ENCODE results near the gene ASPDH.
"Not testable (repeated sequence)": the region's sequence is repeated elsewhere in the genome, so short reads cannot be mapped to it uniquely, and the experiment has no call there.

The ASPDH gene

DNA sequence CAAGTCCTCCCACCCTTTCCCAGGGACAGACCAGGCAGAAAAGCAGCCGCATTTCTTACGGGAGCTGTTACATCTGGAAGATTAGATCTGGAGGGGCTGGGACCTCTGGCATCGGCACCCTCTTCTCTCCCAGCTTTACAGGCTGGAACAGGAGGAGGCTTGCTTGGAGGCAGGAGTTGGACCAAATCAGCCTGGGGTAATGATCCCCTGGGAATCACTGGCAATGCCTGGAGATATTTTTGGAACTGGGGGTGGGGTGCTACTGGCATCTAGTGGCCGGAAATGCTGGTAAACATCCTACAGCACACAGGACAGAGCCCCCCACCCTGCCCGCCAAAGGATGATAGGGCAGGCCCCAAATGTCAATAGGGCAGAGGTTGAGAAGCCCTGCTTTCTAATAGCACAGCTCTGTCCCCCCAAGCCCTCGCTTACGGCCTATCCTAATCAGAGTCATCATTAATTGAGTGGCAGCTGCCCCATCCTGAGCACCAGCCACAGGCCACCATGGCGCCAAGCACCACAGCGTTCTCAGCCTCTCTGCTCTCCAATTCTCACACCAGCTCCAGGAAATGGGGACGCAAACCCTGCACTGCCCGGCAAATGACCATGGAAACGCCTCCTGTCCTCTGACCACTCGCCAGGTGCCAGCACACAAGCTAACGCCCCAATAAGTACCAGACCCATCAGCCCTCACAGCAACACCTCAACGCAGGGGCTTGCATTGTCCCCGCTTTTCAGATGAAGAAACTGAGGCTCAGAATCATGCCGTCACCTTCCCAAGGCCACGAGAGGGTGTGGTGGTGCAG is 33.9 kb upstream of the ASPDH start:
- no peak for DNase-seq

DNA sequence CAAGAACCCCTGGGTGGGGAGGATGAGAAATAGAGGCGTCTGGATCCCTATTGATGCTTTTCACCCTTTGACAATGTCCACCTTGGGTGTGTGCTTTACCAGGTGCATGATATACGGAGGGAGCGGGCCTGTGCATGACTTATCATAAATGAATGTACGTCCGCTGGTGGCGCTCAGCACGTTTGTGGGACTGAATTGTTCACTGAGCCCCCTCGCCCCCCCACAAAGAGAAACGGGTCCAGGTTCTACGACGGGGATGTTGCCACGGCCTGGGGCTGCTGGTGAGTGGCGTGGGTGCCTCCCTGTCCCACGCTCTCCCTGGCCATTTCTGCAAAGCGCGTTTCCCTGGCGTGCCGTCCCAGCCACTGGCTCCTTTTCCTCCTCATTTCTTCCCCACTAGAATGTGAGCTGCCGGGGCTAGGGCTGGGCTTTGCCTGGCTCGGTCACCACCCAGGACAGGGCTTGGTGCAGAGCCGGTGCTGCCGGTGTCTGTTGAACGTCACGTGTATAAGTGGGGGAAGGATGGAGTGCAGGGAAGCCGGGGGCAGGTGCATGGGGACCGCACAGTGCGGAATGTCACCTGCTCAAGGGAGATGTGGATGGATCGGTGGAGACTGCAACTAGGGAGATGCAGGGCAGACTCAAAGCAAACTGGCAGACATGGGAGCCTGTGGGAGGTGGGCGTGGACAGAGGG is 33.0 kb upstream of the ASPDH start:
- no peak for DNase-seq

DNA sequence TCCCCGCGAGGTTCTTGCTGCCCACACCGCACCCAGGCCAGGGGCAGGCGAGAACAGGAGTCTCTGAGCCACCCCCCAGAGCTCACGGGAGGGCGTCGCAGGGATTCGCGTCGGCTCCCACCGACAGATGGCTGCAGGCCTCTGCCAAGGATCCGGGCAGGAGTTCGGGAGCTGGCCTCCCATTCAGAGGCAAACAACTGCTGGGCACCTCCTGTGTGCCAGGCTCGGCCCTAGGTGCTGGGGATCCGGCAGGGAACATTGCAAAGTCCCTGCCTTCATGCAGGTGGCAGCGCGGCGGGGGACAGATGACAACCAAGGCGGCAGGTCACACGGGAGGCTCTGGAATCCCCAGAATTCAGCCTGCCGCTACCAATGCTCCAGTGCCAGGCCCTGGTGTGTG is 29.2 kb upstream of the ASPDH start:
- DNase-seq: no peak

DNA sequence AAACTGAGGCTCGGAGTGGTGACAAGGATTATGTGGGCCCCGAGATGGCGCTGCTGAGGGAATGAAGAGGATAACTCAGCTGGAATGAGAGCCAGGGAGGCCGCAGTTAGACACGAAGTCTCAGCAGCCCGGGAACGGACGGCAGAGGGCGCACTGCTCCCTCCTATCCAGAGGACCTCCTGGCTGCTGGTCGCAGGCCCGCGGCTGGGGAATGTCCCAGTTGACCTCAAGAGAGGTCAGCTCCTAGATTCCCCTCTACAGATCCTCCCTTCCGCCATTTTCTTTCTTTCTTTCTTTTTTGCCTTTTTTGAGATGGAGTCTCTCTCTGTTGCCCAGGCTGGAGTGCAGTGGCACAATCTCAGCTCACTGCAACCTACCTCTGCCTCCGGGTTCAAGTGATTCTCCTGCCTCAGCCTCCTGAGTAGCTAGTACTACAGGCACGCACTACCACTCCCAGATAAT is 24.1 kb upstream of the ASPDH start:
- DNase-seq: peak; percentile 71

DNA sequence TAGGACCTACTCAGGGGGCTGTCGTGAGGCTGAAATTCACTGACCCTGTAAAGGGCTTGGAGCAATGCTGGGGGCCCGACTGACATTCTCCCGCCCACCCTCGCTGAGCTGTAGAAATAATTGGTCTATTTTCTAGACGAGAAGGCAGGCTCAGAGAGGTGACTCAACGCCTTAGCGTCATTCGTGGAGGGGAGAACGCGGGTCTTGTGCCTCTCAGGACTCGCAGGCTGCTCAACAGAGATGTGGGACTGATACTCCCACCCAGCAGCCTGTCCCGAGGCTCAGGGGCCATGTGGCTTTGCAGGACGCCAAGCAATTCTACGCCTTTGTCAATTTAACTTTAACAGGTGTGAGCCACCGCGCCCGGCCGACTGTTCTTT is 23.6 kb upstream of the ASPDH start:
- DNase-seq: no peak

DNA sequence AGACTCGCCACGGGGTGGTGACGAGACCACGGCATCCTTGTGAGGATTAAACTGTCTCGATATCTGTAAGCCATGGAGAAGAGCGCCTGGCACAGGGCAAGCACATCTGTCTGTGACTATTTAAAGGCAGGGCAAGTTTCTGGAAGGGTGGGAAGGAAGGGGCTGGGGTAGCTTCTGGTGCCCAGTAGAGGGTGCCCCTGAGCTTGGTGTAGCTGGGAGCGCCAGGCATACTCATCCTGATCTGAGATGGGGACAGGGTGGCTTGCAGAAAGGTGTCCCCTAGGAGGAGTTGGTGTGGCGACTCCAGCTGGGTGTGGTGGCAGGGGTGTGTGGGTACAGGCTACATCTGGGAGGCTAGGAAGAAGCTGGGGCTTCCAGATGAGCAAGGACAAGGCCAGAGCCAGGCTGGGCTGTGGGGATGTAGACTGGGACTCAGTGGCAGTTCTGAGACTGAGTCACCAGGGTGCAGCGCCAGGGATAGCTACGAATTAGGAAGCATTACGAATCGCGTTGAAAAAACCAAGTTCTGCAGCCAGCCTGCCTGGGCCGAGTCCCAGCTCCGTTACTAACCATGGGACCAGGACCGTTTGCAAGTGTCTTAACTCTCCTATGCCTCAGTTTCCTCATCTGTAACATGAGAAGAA is 23.1 kb upstream of the ASPDH start:
- DNase-seq: no peak

DNA sequence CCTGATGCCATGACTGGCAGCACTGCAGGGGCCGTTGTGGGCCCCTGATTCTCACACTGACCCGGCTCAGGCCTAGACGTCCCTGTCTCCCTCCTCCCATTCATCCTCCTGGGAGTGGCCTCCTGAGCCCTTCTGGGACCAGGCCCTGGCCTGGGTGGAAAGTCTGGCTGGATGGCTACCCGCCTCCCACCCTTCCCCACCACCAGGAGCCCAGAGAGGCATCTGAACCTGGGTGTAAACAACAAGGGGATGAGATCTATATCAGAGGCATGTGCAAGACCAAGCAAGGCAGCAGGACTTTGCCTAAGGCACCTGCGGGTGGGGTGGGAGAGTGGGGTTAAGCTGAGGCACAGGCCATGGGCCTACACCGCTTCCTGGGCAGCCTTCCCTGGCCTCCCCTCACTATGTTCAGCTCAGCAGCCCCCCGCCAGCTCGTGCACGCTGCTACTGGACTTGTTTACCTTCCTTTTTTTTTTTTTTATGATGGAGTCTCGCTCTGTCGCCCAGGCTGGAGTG is 22.0 kb upstream of the ASPDH start:
- no peak for DNase-seq

DNA sequence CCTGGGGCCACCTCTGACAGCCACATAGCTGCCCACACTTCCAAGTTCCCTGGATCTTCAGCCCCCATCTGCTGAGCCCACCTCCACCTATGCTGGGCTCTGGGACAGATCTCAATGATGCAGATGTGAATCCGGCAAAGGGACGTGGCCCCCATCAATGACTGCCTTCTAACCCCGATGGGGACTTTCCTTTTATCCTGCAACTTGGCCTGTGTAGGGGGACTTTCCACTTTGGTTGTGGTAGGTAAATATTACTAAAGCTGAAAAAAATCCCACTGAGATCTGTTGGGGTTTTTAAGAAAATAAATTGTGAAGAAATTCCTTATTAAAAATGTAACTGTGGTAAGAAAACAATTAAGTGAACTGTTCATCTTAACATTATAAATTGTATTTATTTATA is 20.8 kb upstream of the ASPDH start:
- DNase-seq: no peak

DNA sequence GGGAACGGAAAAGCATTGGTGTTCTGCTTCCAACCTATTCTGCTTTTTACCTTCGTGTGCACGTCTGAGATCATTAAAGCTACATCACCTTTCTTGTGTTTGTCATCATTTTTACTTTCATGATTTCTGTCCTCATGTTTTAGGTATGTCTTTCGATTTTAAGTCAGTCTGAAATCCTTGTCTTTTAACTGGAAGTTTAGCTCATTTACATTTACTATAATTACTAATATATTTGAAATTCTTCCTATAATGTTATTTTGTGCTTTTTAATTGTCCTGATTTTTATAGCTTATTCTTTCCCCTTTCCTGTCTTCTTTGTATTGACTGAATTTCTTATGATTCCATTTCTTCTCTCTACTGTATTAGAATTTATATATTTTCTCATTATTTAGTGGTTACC is 19.2 kb upstream of the ASPDH start:
- no peak for DNase-seq

DNA sequence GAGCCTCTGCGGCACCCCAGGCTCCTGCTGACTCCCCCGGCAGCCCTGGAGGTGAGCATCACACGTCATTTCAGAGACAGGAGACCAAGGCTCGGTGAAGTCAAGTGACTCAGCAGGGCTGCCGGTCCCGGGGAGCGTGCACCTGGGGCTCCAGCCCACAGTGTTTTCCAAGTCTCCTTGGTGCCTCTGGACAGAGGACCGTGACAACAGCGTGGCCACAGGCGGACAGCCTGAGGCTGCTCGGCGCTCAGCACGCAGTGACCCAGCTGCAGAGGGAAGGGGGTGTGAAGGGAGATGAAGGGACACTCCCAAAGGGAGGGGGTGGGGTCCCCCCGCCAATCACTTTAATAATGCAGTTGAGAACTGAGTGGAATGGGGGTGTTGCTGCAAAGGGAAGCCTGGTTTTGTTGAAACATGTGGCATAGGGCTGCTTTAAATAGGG is 17.5 kb upstream of the ASPDH start:
- no peak for DNase-seq

DNA sequence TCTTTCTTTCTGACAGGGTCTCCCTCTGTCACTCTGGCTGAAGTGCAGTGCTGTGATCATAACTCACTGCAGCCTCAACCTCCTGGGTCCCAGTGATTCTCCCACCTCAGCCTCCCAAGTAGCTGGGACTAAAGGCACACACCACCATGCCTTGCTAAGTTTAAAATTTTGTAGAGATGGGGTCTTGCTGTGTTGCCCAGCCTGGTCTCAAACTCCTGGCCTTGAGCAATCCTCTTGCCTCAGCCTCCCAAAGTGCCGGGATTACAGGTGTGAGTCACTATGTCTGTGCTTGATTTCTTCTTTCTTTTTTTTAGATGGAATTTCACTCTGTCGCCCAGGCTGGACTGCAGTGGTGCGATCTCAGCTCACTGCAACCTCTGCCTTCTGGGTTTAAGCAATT is 14.3 kb upstream of the ASPDH start:
- DNase-seq: not testable (repeated sequence)

DNA sequence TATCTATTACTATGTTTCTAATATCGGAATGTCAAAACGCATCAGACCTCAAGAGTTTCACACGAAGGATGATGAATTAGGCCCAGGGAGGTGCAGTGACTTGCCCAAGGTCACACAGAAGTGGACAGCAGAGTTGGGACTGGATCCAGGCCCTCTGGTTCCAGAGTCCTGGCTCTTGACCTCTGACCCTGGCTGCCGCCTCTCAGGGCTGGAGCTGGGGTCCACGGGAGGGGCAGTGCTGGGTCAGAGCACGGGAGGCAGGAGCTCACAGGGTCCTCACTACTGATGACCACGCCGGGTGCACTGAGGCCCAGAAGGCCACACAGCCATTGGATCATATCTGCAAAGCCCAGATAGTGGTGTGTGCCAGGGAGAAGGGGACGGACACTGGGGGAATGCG is 9.2 kb upstream of the ASPDH start:
- DNase-seq: no peak

DNA sequence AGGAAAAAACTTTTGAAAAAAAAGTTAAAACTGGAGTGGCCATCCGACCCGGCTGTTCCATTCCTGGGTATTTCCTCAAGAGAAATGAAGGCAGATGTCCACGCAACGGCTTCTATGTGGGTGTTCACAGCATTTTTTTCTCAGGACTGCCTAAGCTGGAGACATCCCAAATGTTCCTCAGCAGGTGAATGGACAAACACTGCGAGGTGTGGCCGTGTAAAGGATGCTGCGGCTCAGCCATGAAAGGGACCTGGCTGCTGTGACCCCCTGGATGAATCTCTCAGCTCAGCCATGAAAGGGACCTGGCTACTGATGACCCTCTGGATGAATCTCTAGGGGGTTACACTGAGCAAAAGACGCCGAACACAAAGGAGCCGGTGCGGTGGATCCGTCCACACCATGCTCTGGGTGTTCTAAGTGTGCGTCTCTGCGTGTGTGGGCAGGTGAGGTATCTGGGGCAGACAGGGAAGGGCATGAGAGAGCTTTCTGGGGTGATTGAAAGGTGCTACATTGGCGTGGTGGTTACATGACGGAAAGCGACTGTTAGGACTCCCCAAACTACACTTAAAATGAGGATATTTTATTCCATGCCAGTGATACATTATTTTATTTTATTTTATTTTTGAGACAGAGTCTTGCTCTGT is 7.2 kb upstream of the ASPDH start:
- no peak for DNase-seq

DNA sequence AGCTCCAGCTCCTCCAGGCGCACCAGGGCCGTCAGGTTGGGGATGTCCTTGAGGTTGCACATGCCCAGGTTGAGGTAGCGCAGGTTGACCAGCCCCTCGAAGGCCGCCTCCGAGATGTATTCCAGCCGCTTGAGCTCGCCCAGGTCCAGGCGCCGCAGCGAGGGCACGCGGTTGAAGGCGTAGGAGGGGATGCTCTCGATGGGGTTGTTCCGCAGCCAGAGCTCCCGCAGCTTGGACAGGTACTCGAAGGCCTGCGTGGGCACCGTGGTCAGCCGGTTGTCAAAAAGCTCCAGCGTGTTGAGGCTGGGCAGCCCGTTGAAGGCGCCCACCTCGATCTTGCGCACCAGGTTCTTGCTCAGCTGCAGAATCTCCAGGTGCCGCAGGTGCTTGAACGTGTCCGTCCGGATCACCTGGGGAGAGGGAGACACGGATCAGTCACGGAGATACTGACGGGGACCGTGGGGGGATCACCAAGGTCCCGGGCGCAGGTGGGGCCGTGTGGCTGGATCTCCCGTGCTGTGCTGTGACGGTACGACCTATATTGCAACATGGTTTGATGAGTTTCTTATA is 5.4 kb upstream of the ASPDH start:
- no peak for DNase-seq

DNA sequence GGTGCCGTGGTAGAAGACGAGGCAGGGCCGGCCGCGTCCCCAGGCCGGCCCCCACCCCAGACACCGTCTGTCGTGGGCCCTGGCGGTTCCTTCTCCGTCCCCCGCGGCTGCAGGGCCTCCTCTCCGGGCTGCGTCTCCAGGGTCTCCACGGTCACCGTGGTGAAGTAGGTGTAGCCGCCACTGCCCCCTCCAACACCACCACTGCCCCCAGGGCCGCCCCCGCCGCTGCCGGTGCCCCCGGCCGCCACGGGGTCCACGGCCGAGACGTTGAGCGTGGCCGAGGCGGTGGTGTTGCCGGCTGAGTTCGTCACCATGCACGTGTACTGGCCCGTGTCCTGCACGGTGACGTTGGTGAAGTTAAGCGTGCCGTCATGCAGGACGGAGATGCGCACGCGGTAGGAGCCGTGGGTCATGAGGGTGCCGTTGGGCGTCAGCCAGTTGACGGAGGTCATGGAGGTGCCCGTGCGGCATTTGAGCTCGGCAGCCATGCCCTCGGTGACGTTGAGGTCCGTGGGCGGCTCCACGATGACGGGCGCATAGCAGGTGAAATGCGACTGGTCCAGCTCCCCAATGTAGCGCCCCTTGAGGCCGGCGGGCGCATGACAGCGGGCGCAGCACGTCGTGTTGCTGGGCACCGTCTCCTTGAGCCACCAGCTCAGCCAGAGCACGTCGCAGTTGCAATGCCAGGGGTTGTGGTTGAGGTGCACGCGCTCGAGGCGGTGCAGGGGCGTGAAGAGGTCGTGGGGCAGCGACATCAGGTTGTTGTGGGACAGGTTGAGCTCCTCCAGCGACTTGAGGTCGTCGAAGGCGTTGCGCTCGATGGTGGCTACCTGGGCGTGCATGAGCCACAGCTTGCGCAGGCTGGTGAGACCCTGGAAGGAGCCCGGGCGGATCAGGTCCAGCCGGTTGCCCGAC is 4.6 kb upstream of the ASPDH start:
- no peak for DNase-seq

DNA sequence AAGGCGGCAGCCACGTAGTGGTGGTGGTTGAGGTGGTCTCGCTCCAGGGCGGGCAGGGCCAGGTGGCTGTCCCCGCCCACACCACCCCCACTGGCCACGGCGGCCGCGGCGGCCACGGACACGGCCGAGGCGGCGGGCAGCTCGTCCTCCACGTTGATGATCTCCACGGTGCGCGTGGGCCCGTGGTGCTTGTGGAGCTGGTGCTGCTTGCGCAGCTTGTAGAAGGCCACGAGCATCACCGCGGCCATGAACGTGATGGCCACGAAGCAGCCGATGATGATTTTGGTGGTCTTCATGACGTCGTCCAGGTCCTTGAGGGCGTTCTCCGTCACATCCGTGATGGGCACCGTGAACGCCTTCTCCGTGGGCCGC is 4.0 kb upstream of the ASPDH start:
- no peak for DNase-seq

DNA sequence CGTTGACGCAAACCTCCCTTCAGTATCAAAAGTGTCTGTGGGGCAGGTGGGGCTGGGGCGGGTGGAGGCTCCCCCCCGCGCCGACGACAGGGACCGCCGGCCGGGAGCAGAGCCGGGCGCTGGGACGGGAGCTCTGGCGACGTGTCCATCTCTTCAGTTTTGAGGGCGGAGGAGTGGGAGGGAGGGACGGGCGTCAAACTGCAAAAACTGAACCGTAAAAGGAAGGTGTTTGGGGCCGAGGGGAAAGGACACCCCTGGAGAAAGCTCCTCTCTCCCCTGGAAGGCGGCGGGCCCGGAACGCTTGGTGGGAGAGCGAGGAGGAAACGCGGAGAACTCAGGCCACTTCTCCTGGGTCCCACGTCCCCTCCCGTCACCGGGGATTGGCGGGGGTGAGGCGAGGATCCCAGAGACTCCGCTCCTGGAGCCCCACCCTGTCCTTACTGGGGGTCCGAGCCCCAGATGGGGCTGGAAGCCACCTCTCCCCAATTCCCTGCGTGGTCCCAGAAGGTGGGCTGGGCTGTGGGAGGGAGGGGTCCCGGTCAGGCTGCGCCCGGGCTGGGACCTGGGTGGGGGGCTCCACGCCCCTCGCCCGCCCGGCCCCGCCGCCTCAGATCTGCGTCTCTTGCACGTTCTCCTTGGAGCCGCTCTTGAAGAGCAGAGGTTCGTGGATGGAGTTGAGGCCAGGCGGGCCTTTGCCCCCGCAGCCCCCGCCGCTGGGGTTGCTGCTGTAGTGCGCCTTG is 3.4 kb upstream of the ASPDH start:
- no peak for DNase-seq

DNA sequence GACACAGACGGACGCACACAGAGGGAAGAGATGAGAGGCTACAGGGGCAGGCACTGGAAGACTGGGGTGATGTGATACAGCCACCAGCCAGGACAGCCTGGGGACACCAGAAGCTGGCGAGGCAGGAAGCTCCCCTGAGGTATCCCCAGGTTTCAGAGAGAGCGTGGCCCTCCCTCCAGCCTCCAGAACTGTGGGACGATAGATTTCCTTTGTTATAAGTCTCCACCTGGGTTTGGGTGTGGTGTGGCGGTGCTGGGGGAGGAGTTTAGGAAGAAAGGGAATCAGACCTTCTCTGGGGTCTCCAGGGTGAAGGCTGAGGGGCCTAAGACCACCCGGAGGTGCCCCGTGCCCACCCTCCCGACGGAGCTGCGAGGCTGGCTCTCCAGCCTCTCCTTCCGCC is 2.7 kb upstream of the ASPDH start:
- no peak for DNase-seq

DNA sequence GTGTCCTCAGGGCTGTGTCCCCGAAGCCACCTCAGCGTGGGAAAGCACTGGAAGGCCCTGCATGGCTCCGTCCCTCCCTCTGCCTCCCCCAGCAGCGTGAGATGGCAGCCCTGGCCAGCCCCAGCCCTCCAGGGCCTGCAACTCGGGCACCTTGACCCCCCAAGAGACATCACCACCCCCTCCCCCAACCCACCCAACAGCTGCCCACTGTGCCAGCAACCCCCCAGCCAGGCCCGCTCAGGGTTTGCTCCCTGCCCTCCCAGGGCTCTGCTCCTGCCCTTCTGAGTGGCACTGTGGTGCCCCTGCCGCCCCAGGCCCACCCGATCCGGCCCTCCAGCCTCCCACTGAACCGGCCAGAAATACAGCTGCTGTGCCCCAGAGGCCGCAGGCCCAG is 1.5 kb upstream of the ASPDH start:
- no peak for DNase-seq

DNA sequence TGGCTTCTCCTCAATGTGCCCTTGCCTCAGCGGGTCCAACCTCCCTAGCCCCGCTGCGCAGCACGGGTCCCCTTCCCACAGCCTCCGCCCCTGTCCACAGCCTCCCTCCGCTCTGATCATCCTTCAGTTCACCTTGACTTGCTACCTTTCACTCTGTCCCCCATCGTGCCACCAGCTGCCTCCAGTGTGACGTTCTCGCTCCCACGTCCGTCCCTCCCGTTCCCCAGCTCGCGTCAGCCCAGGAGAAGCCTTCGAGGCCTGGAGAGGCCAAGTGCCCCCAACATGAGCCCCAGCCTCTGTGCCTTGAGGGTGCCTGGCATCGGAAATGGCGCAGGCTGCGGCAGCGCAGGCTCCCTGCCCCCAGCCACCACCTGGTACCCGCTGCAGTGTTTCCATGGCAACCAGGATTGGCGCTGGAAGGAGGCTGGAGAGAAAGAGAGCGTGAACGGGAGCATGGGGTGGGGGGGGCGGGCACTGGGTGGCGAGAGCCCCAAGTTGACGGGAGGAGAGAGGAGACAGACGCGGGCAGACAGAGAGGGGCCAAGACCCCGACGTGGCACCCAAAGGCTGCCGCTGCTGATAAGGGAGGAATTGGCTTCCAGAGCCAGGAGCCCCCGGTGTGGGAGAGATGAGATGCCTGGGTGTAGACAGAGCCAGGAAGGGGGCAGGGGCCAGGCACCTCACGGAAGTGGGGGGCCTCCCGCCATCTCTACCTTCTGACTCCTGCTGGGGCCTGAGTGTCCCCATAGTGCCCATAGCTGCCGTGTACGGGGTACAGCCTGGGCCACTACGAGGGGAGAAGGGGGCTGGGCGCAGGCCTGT is 844 bp upstream of the ASPDH start:
- peak; percentile 94 for DNase-seq
